GM23248 (cell line): Measurements from ENCODE around the gene INPP1.

ENCODE experiments used
- EZH2 ChIP-seq: fragments of 200-600 bp; sonication (generic); IDR thresholded peaks from 2 replicates; pipeline ENCODE4 v1.6.1; 2018; ENCODE audit warnings: antibody characterized with exemption, mild to moderate bottlenecking; ENCODE audit not compliant: insufficient read depth, poor library complexity, severe bottlenecking
- EZH2phosphoT487 ChIP-seq: fragments of 200-600 bp; sonication (generic); IDR thresholded peaks from 2 replicates; pipeline ENCODE4 v1.6.1; 2018; ENCODE audit warnings: antibody characterized with exemption, moderate library complexity, mild to moderate bottlenecking, low read depth; ENCODE audit not compliant: insufficient read depth

GRCh38 chr2:190410166-190410565 is 66.8 kb downstream of the INPP1 start:
- TF ChIP-seq EZH2 (no peak), EZH2phosphoT487 (no peak)
